ENCODE results near the gene MAGI2. TPM values are rescaled to one million over a fixed set of nuclear protein-coding genes. Genes with fewer than 3 reads are reported as not detected.

MAGI2 gene
- total RNA-seq, 1 donor from 2014 or later, result 5.8 TPM

- Mint-ChIP-seq H3K36me3 (ENCODE audit: low read depth) (peaks cover 3% of the 10 kb centered on the region), H3K4me3 (ENCODE audit: unreplicated experiment) (no peak overlapping the region), H3K27ac (ENCODE audit: unreplicated experiment) (no peak overlapping the region), H3K9me3 (ENCODE audit: low read depth) (peaks cover 25% of the 10 kb centered on the region), H3K4me1 (ENCODE audit: low read depth) (no peaks in the 10 kb centered on the region), H3K27me3 (ENCODE audit: low read depth) (no peaks in the 10 kb centered on the region)
- TF ChIP-seq, protein P1, sequence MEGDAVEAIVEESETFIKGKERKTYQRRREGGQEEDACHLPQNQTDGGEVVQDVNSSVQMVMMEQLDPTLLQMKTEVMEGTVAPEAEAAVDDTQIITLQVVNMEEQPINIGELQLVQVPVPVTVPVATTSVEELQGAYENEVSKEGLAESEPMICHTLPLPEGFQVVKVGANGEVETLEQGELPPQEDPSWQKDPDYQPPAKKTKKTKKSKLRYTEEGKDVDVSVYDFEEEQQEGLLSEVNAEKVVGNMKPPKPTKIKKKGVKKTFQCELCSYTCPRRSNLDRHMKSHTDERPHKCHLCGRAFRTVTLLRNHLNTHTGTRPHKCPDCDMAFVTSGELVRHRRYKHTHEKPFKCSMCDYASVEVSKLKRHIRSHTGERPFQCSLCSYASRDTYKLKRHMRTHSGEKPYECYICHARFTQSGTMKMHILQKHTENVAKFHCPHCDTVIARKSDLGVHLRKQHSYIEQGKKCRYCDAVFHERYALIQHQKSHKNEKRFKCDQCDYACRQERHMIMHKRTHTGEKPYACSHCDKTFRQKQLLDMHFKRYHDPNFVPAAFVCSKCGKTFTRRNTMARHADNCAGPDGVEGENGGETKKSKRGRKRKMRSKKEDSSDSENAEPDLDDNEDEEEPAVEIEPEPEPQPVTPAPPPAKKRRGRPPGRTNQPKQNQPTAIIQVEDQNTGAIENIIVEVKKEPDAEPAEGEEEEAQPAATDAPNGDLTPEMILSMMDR (IDR thresholded peaks at IDR 0.05), result no peak
- no peak for DNase-seq (ENCODE audit: low spot score)
Measured at GRCh38 chr7:78794101-78794500, 659.4 kb downstream of the MAGI2 start.

DNA sequence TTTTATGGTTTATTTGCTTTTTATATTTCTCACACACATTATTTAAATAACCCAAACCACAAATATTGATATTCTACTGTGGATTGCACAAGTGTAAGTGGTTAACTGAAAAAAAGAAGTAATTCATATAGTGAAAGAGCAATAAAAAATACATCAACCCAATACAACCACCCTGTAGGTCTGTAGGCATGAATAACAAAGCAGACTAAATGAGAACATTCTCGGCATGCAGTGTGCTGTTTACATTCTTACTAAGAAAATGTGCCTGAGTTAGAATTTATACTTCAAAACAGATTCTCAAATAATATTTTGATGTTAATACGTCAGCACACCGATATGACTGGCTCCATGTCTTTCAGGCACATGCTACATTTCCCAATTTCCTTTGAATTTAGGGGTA is 660.8 kb downstream of the MAGI2 start:
- TF ChIP-seq, protein P1 (IDR thresholded peaks at IDR 0.05), result no peak
- Mint-ChIP-seq H3K4me1 (ENCODE audit: low read depth) (peaks cover 5% of the 10 kb centered on the region), H3K9me3 (ENCODE audit: low read depth) (peaks cover 21% of the 10 kb centered on the region), H3K4me3 (ENCODE audit: unreplicated experiment) (no peak overlapping the region), H3K36me3 (ENCODE audit: low read depth) (peaks cover 3% of the 10 kb centered on the region), H3K27ac (ENCODE audit: unreplicated experiment) (no peak overlapping the region), H3K27me3 (ENCODE audit: low read depth) (no peaks in the 10 kb centered on the region)
- DNase-seq (ENCODE audit: low spot score), result no peak

- H3K4me3 Mint-ChIP-seq (ENCODE audit: unreplicated experiment), result no peak overlapping the region
- no peak overlapping the region for H3K27ac Mint-ChIP-seq (ENCODE audit: unreplicated experiment)
- TF ChIP-seq, protein P1 (IDR thresholded peaks at IDR 0.05), result no peak
Measured at GRCh38 chr7:78792006-78792405, 661.5 kb downstream of the MAGI2 start.

GRCh38 chr7:78788464-78788863 is 665.0 kb downstream of the MAGI2 start:
- no peaks in the 10 kb centered on the region for H3K27me3 Mint-ChIP-seq (ENCODE audit: low read depth)
- H3K27ac Mint-ChIP-seq (ENCODE audit: unreplicated experiment), result no peak overlapping the region
- no peak for DNase-seq (ENCODE audit: low spot score)
- TF ChIP-seq, protein P1 (IDR thresholded peaks at IDR 0.05), result no peak
- peaks cover 5% of the 10 kb centered on the region for H3K4me1 Mint-ChIP-seq (ENCODE audit: low read depth)
- no peaks in the 10 kb centered on the region for H3K36me3 Mint-ChIP-seq (ENCODE audit: low read depth)
- no peak overlapping the region for H3K4me3 Mint-ChIP-seq (ENCODE audit: unreplicated experiment)
- H3K9me3 Mint-ChIP-seq (ENCODE audit: low read depth), result no peaks in the 10 kb centered on the region

More at GRCh38 chr7:78792006-78792405, 661.5 kb downstream of the MAGI2 start:
- H3K9me3 Mint-ChIP-seq (ENCODE audit: low read depth), result peaks cover 19% of the 10 kb centered on the region
- H3K4me1 Mint-ChIP-seq (ENCODE audit: low read depth), result peaks cover 5% of the 10 kb centered on the region
- H3K27me3 Mint-ChIP-seq (ENCODE audit: low read depth), result no peaks in the 10 kb centered on the region
- DNase-seq (ENCODE audit: low spot score), result no peak
- peaks cover 3% of the 10 kb centered on the region for H3K36me3 Mint-ChIP-seq (ENCODE audit: low read depth)

GRCh38 chr7:78787854-78788253 is 665.6 kb downstream of the MAGI2 start:
- no peaks in the 10 kb centered on the region for H3K36me3 Mint-ChIP-seq (ENCODE audit: low read depth)

More at GRCh38 chr7:78787854-78788253, 665.6 kb downstream of the MAGI2 start:
- no peak for DNase-seq (ENCODE audit: low spot score)
- H3K4me1 Mint-ChIP-seq (ENCODE audit: low read depth), result peaks cover 5% of the 10 kb centered on the region
- no peak overlapping the region for H3K4me3 Mint-ChIP-seq (ENCODE audit: unreplicated experiment)
- TF ChIP-seq, protein P1 (IDR thresholded peaks at IDR 0.05), result no peak
- no peaks in the 10 kb centered on the region for H3K9me3 Mint-ChIP-seq (ENCODE audit: low read depth)
- no peak overlapping the region for H3K27ac Mint-ChIP-seq (ENCODE audit: unreplicated experiment)
- H3K27me3 Mint-ChIP-seq (ENCODE audit: low read depth), result no peaks in the 10 kb centered on the region

Measured in chondrocyte (in vitro differentiated cells).